ENCODE measurements around the gene KIAA1549.

GRCh38 chr7:138890499-138891445, 90.4 kb downstream of the KIAA1549 start:
- TF ChIP-seq POLR2A (IDR thresholded peaks at IDR 0.05) (no peak), CTCF (IDR thresholded peaks at IDR 0.05) (no peak)

All from ovary (tissue), 3 donors.